DMS153 treated with DMSO at 0.1 percent for 48 hours (cell line): ENCODE results near the gene RHBDF2.

ENCODE experiments used
- DNase-seq: peaks from one replicate; lab custom pipeline; 2025; ENCODE audit not compliant: unreplicated experiment; lab: John Stamatoyannopoulos, UW

The RHBDF2 gene

GRCh38 chr17:76484228-76484725 lies 16.9 kb downstream of the RHBDF2 start:
- DNase-seq = no peak

GRCh38 chr17:76481071-76481655 lies 20.1 kb downstream of the RHBDF2 start:
- no peak for DNase-seq

DNA sequence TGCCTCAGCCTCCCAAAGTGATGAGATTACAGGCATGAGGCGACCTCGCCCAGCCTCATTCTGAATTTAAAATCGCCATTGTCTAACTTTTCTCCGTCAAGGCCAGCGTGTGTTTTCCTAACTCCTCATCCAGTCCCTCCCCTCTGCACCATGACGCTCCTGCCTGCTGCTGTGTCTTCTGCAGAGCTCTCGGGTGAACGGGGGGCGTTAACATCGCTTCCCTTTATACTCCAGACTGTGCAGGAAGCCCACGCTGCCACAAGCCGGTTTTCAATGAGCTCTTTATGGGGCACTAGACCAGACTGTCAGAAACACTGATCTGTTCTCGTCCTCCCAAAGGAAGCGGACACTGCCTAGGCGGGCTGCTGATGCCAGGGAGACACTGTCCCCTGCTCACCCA lies 20.6 kb downstream of the RHBDF2 start:
- no peak for DNase-seq

DNA sequence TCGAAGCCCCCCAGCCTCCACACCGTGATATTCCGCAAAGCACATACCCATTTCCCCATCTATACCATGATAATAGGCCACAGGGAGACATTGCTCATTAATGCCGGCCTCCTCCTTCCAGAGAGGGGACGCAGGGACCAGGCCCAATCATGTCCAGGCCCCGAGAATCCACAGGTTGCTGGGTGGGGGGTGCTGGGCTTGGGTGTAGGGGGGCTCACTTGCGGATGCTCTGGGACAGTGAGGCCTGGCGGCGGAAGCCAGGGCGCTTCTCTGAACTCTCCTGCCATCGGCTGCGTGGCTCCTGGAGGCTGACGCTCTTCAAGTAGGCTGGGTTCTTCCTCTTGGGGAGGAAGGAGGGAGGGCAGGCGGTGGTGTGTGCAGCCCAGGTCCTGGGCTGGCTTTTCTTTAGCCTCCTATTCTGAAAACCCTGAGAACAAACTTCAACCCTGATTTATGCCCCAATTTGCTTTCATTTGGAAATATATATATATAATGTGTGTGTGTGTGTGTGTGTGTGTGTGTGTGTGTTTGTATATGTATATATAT lies 21.6 kb downstream of the RHBDF2 start:
- no peak for DNase-seq

DNA sequence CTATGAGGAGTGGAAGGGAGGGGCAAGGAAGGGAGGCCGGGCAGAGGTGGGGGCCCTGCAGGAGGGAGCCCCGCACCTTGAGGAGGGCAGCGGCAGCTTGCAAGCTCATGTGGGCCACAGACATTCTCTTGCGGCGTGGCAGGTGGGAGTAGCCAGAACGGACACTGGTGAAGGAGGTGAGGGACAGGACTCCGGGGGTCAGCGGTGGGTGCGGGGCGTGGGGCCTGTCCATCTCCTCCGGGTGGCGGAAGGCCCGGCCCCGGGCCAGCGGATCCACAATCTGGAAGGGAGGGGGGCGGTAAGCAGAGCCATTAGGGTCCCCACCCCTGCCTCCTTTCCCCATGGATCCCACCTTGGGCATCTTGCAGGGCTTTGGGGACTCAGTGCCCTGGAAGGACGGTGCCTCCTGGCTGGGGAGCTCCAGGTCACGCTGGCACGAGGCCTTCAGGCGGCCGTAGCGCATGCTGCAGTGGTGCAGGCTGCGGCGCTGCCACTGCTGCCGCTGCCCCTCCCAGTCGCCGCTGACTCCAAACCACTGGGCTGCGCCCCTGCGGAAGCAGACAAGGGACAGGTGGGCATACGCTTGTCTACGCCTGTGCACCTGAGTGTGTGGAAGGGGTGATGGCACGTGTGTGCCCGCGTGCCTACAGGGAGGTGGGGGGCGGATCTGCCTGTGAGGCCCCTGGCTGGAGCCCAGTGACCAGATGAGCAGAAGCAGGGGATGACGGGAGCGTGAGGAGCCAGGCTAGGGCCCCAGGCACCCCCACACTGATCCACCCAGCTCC lies 22.3 kb downstream of the RHBDF2 start:
- no peak for DNase-seq

GRCh38 chr17:76478097-76478496 lies 23.1 kb downstream of the RHBDF2 start:
- DNase-seq = no peak

- DNase-seq = no peak
Measured at GRCh38 chr17:76477576-76477975, 23.6 kb downstream of the RHBDF2 start.

DNA sequence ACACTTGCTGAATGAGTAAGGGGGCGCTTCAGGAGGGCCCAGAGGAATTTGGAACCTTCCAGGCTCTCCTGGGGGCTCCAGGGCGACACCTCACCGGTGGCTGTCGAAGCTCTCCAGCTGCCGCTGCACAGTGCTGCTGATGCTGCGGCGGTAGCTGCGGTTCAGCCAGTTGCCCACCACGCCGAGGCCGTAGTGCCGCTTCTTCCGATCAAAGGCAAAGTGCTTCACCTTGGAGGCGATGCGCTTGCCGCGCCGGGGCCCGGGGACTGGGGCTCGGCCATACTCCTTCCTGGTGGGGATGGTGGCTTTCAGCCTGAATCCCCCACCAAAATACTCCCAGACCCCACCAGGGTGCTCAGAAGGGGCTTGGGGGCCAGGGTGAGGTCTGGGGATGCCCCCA lies 24.5 kb downstream of the RHBDF2 start:
- no peak for DNase-seq

DNA sequence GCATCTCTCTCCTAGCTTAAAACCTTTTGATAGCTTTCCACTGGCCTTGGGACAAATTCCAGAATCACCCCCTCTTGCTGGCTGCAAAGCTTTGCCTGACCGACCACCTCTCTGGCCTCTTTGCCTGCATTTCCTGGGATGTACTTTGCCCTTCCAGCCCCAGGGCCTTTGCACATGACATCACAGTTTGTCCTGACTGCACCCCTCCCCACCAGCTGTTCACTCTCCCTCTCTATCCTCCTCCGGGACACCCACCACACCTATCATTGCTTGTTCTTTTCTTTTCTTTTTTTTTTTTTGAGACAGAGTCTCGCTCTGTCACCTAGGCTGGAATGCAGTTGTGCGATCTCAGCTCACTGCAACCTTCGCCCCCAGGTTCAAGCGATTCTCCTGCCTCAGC lies 25.9 kb downstream of the RHBDF2 start:
- no peak for DNase-seq

GRCh38 chr17:76474894-76475293 lies 26.3 kb downstream of the RHBDF2 start:
- DNase-seq = no peak

GRCh38 chr17:76474238-76474637 lies 27.0 kb downstream of the RHBDF2 start:
- DNase-seq = no peak

- DNase-seq = no peak
Measured at GRCh38 chr17:76473541-76473985, 27.7 kb downstream of the RHBDF2 start.

- DNase-seq = no peak
Measured at GRCh38 chr17:76472726-76473125, 28.5 kb downstream of the RHBDF2 start.

DNA sequence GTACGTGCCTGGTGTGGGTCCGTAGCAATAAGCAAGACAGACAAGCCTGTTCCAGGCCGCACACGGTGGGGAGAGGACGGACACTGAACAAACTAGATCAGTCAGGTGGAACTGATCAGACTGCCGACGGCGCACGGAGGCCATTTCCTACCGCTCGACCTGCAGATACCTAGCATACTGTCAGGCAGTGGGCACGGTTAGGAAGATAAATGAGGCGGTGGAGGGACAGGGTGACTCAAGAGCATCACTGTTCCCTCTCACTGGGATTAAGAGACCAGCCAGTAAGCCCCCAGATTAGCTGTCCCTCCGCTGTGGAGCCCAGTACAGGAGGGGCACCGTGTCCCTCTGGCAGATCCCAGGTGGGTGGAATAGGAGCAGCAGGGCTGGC lies 29.0 kb downstream of the RHBDF2 start:
- no peak for DNase-seq

DNA sequence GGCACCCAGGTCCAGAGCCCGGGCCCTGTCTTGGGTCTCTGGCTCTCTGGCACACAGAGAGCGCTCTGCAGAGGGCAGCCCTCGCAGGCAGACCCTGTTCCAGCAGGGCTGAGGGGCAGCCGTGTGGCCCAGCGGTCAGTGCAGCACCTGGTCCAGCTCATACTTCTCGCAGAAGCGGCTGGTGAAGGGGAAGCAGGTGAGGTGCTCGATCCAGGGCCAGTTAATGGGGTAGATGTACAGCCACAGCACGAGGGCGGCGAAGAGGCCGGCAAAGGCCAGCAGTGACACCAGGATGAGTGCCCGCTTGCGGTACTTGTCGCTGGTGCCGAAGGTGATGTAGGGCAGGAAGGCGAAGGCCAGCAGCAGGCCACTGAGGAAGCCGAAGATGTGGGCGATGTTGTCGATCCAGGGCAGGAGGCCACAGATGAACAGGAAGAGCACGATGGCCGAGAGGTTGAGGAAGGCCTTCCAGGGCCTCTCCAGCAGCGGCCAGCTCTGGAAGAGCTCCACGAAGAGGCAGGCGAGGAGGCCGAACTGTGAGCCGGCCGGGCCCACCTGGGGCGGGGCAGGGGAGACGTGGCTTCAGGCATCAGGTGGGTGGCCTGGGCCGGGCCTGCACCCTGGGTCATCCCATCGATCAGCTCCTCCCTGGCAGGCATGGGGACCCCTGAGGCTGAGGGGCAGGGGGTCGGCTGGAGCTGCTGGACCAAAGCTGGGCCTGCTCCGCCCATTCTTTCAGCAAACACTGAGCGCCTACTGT lies 29.5 kb downstream of the RHBDF2 start:
- DNase-seq = no peak

DNA sequence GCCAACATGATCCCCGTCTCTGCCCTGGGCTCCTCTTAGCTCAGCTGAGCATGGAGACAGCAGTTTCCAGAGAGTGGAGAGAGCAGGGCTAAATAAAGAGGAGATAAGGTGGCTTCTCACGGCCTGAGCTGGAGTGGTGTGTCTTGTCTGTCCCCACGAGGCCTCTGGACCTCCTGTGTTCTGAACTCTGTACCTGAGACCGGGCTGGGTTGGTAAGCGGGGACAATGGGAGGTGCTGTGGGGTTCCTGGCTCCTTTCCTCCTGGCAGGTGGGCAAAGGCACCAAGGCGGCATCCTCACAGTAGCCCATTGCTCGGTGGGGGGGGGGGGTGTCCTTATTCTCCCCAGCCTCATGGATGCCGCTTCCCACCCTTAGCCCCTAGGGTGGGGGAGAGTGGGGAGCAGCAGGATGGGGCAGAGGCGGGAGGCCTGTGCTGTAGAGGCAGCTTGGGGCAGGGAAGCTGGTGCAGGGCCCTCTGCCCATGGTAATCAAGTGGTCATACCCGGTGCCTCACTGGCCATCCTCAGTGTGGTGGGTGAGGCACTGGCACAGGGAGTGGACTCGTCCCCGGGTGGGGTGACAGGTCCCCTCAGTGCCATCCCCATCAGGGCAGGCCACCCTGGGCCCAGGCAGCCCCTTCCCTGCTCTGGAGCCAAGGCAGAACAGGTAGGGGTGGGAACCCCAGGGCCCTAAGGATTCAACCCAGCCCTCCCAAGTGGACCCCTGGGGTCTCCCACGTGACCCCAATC lies 31.1 kb downstream of the RHBDF2 start:
- DNase-seq = no peak

- no peak for DNase-seq
Measured at GRCh38 chr17:76469076-76469990, 31.9 kb downstream of the RHBDF2 start.

GRCh38 chr17:76468634-76469010 lies 32.6 kb downstream of the RHBDF2 start:
- DNase-seq = no peak

GRCh38 chr17:76467809-76468633 lies 33.2 kb downstream of the RHBDF2 start:
- DNase-seq = no peak
